ENCODE results near the gene MED15.

- TF ChIP-seq, protein P1, sequence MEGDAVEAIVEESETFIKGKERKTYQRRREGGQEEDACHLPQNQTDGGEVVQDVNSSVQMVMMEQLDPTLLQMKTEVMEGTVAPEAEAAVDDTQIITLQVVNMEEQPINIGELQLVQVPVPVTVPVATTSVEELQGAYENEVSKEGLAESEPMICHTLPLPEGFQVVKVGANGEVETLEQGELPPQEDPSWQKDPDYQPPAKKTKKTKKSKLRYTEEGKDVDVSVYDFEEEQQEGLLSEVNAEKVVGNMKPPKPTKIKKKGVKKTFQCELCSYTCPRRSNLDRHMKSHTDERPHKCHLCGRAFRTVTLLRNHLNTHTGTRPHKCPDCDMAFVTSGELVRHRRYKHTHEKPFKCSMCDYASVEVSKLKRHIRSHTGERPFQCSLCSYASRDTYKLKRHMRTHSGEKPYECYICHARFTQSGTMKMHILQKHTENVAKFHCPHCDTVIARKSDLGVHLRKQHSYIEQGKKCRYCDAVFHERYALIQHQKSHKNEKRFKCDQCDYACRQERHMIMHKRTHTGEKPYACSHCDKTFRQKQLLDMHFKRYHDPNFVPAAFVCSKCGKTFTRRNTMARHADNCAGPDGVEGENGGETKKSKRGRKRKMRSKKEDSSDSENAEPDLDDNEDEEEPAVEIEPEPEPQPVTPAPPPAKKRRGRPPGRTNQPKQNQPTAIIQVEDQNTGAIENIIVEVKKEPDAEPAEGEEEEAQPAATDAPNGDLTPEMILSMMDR (IDR thresholded peaks at IDR 0.05 in 4 of 5, conservative IDR thresholded peaks at IDR 0.05 in 1 of 5): no peak
- TF ChIP-seq POLR2A (IDR thresholded peaks at IDR 0.05): no peak
Observed at GRCh38 chr22:20546541-20546950, 39.1 kb downstream of the MED15 start.

Measured in gastrocnemius medialis (tissue), 4 donors.